Neuronal stem cell (in vitro differentiated cells): ENCODE data around the gene SQSTM1.
A peak's percentile ranks its signal among the peaks of the same experiment; 100 is the strongest.

Experiments used
- DNase-seq: peaks from one replicate; pipeline ENCODE4 v3.0.0-alpha.2; 2013; ENCODE audit warnings: low spot score
- H2AFZ ChIP-seq: one replicate; pipeline ENCODE4 v1.6.1; 2013; ENCODE audit warnings: mild to moderate bottlenecking, low read length, inconsistent platforms
- H2AK5ac ChIP-seq: 2 replicates; pipeline ENCODE4 v1.6.1; 2013; ENCODE audit warnings: low read depth, mild to moderate bottlenecking, inconsistent platforms, low read length, moderate library complexity, mixed read lengths
- H2BK120ac ChIP-seq: 2 replicates; pipeline ENCODE4 v1.6.1; 2013; ENCODE audit warnings: low read depth, mild to moderate bottlenecking, inconsistent platforms, low read length, moderate library complexity, mixed read lengths
- H2BK12ac ChIP-seq: one replicate; pipeline ENCODE4 v1.6.1; 2013; ENCODE audit warnings: low read length, inconsistent platforms
- H2BK15ac ChIP-seq: 2 replicates; pipeline ENCODE4 v1.6.1; 2013; ENCODE audit warnings: mild to moderate bottlenecking, low read length, inconsistent platforms, mixed read lengths
- H2BK5ac ChIP-seq: one replicate; pipeline ENCODE4 v1.6.1; 2013; ENCODE audit warnings: inconsistent platforms, mild to moderate bottlenecking, low read length, moderate library complexity
- H3K14ac ChIP-seq: one replicate; pipeline ENCODE4 v1.6.1; 2013; ENCODE audit warnings: low read length, inconsistent platforms
- H3K18ac ChIP-seq: 2 replicates; pipeline ENCODE4 v1.6.1; 2013; ENCODE audit warnings: low read length, inconsistent platforms
- H3K23ac ChIP-seq: 2 replicates; pipeline ENCODE4 v1.6.1; 2013; ENCODE audit warnings: low read depth, mild to moderate bottlenecking, mixed read lengths, low read length, inconsistent platforms; ENCODE audit not compliant: poor library complexity
- H3K27ac ChIP-seq: replicated peaks from 3 replicates; pipeline ENCODE4 v1.5.1; 2013; ENCODE audit warnings: low read length, inconsistent platforms
- H3K27me3 ChIP-seq, 3 experiments: 2 replicates each; pipeline ENCODE4 v1.6.1; 2013; ENCODE audit warnings: low read length in 3 of 3, mild to moderate bottlenecking in 2 of 3, inconsistent platforms in 1 of 3, low read depth in 1 of 3, mixed read lengths in 1 of 3, moderate library complexity in 1 of 3; ENCODE audit not compliant: control insufficient read depth in 3 of 3, insufficient read depth in 3 of 3
- H3K36me3 ChIP-seq, 2 donors: replicated peaks in 1 of 2; 2 replicates each; pipeline ENCODE4 v1.6.1; 2013; ENCODE audit warnings: low read length in 2 of 2; ENCODE audit not compliant: control insufficient read depth in 2 of 2, insufficient read depth in 2 of 2
- H3K4ac ChIP-seq: 2 replicates; pipeline ENCODE4 v1.6.1; 2013; ENCODE audit warnings: inconsistent platforms, mild to moderate bottlenecking, low read length, moderate library complexity
- H3K4me1 ChIP-seq, 2 donors: 1 replicate in 1 of 2; 2 replicates in 1 of 2; pipeline ENCODE4 v1.6.1; 2013; ENCODE audit warnings: low read length in 2 of 2, low read depth in 1 of 2; ENCODE audit not compliant: control insufficient read depth in 2 of 2, insufficient read depth in 1 of 2
- H3K4me2 ChIP-seq: one replicate; pipeline ENCODE4 v1.6.1; 2013; ENCODE audit warnings: mild to moderate bottlenecking, low read length, inconsistent platforms; ENCODE audit not compliant: insufficient read depth, poor library complexity, severe bottlenecking
- H3K4me3 ChIP-seq, 2 donors: 2 replicates each; pipeline ENCODE4 v1.5.1; 2013; ENCODE audit warnings: low read length in 2 of 2, mild to moderate bottlenecking in 2 of 2, inconsistent platforms in 1 of 2, moderate library complexity in 1 of 2
- H3K79me1 ChIP-seq: one replicate; pipeline ENCODE4 v1.6.1; 2013; ENCODE audit warnings: low read depth, mild to moderate bottlenecking, inconsistent platforms, low read length, moderate library complexity
- H3K9ac ChIP-seq: one replicate; pipeline ENCODE4 v1.6.1; 2013; ENCODE audit warnings: mild to moderate bottlenecking, low read depth, low read length, inconsistent platforms; ENCODE audit not compliant: poor library complexity
- H3K9me3 ChIP-seq, 2 donors: replicated peaks in 1 of 2; 2 replicates each; pipeline versions ENCODE3 to v1.6.1; 2013; ENCODE audit warnings: low read length in 2 of 2, mild to moderate bottlenecking in 2 of 2, inconsistent platforms in 1 of 2, low read depth in 1 of 2, mixed read lengths in 1 of 2, moderate library complexity in 1 of 2; ENCODE audit not compliant: control insufficient read depth in 2 of 2, insufficient read depth in 1 of 2
- H4K8ac ChIP-seq: one replicate; pipeline ENCODE4 v1.6.1; 2013; ENCODE audit warnings: low read depth, mild to moderate bottlenecking, inconsistent platforms, low read length, moderate library complexity
- H4K91ac ChIP-seq: one replicate; pipeline ENCODE4 v1.6.1; 2013; ENCODE audit warnings: low read length, low read depth, mild to moderate bottlenecking, inconsistent platforms; ENCODE audit not compliant: poor library complexity
- WGBS, 2 donors: extraction: QIAGEN DNeasy Blood & Tissue Kit; methylation state at CpG; one replicate each; pipeline ENCODE4 v1.1.7; 2013; ENCODE audit warnings: missing lambda C conversion rate in 2 of 2, mixed read lengths in 1 of 2; ENCODE audit not compliant: insufficient read length in 2 of 2, insufficient replicate concordance in 1 of 2; ENCODE audit errors: extremely low coverage in 2 of 2; 5-methylcytosine and 5-hydroxymethylcytosine counted together

SQSTM1 gene

GRCh38 chr5:179832039-179832745 lies 11.5 kb downstream of the SQSTM1 start:
- Histone ChIP-seq H3K14ac (no peak overlapping the region), H3K79me1 (peaks cover 7% of the 10 kb centered on the region), H4K8ac (no peak overlapping the region), H3K23ac (peak overlapping the region; percentile 87), H2BK120ac (no peak overlapping the region), H3K27me3 (no peaks in the 10 kb centered on the region), H2AFZ (no peak overlapping the region), H3K18ac (no peak overlapping the region), H3K36me3 (peaks cover 47 to 84% of the 10 kb centered on the region in 2 donors), H3K9me3 (peaks cover 10 to 15% of the 10 kb centered on the region in 2 donors), H2BK5ac (no peak overlapping the region), H2AK5ac (peak overlapping the region; percentile 75), H4K91ac (no peak overlapping the region), H3K4me3 (no peak overlapping the region), H3K4me1 (no peaks in the 10 kb centered on the region), H3K4me2 (no peak overlapping the region), H3K4ac (no peak overlapping the region), H2BK15ac (no peak overlapping the region), H2BK12ac (no peak overlapping the region), H3K9ac (peak overlapping the region; percentile 25), H3K27ac (no peak overlapping the region)
- WGBS, 2 donors, result no CpG with 5 or more reads among the region's 20 CpGs
- DNase-seq, result no peak

GRCh38 chr5:179833056-179833708 lies 12.5 kb downstream of the SQSTM1 start:
- H2BK12ac ChIP-seq, result no peak overlapping the region
- H2AK5ac ChIP-seq, result peak overlapping the region; percentile 14
- no CpG with 5 or more reads among the region's 23 CpGs for WGBS, 2 donors
- no peaks in the 10 kb centered on the region for H3K4me1 ChIP-seq
- no peak overlapping the region for H3K4ac ChIP-seq
- no peak overlapping the region for H3K9ac ChIP-seq
- no peak overlapping the region for H3K27ac ChIP-seq
- no peak overlapping the region for H2AFZ ChIP-seq
- H3K4me3 ChIP-seq, result no peak overlapping the region
- H3K27me3 ChIP-seq, result no peaks in the 10 kb centered on the region
- H3K14ac ChIP-seq, result no peak overlapping the region
- peaks cover 10 to 15% of the 10 kb centered on the region in 2 donors for H3K9me3 ChIP-seq
- H2BK15ac ChIP-seq, result no peak overlapping the region
- H3K79me1 ChIP-seq, result peaks cover 9% of the 10 kb centered on the region
- H2BK5ac ChIP-seq, result no peak overlapping the region
- no peak overlapping the region for H3K18ac ChIP-seq
- H4K8ac ChIP-seq, result no peak overlapping the region
- H4K91ac ChIP-seq, result no peak overlapping the region
- H3K23ac ChIP-seq, result peak overlapping the region; percentile 80
- H2BK120ac ChIP-seq, result no peak overlapping the region
- no peak for DNase-seq
- peaks cover 55 to 84% of the 10 kb centered on the region in 2 donors for H3K36me3 ChIP-seq
- peak overlapping the region; percentile 18 for H3K4me2 ChIP-seq

- H2AK5ac ChIP-seq, result no peak overlapping the region
- no peak overlapping the region for H3K18ac ChIP-seq
- H2BK15ac ChIP-seq, result no peak overlapping the region
- H3K4me2 ChIP-seq, result no peak overlapping the region
- no peak overlapping the region for H3K9ac ChIP-seq
- WGBS, 2 donors, result no CpG with 5 or more reads among the region's 3 CpGs
- H4K91ac ChIP-seq, result no peak overlapping the region
- no peak overlapping the region for H2BK12ac ChIP-seq
- H3K23ac ChIP-seq, result peak overlapping the region; percentile 80
- no peak overlapping the region for H4K8ac ChIP-seq
- H3K27me3 ChIP-seq, result no peaks in the 10 kb centered on the region
- H3K36me3 ChIP-seq, result peaks cover 57 to 86% of the 10 kb centered on the region in 2 donors
- no peaks in the 10 kb centered on the region for H3K4me1 ChIP-seq
- H3K4ac ChIP-seq, result no peak overlapping the region
- no peak overlapping the region for H3K27ac ChIP-seq
- H3K79me1 ChIP-seq, result peaks cover 9% of the 10 kb centered on the region
- DNase-seq, result no peak
- no peak overlapping the region for H3K14ac ChIP-seq
- H2BK120ac ChIP-seq, result no peak overlapping the region
- H3K9me3 ChIP-seq, result peaks cover 10 to 14% of the 10 kb centered on the region in 2 donors
- no peak overlapping the region for H2BK5ac ChIP-seq
- H2AFZ ChIP-seq, result no peak overlapping the region
- H3K4me3 ChIP-seq, result no peak overlapping the region
Observed at GRCh38 chr5:179833709-179834070, 13.0 kb downstream of the SQSTM1 start.

GRCh38 chr5:179834120-179834519 lies 13.4 kb downstream of the SQSTM1 start:
- WGBS, 2 donors, result no CpG with 5 or more reads among the region's 8 CpGs
- Histone ChIP-seq H2BK15ac (no peak overlapping the region), H4K91ac (no peak overlapping the region), H3K9me3 (peaks cover 8 to 10% of the 10 kb centered on the region in 2 donors), H3K9ac (no peak overlapping the region), H3K79me1 (peaks cover 9% of the 10 kb centered on the region), H2BK120ac (no peak overlapping the region), H3K27ac (no peak overlapping the region), H4K8ac (no peak overlapping the region), H3K4me1 (no peaks in the 10 kb centered on the region), H3K18ac (no peak overlapping the region), H3K27me3 (no peaks in the 10 kb centered on the region), H3K14ac (no peak overlapping the region), H3K4ac (no peak overlapping the region), H2BK5ac (no peak overlapping the region), H2BK12ac (no peak overlapping the region), H2AK5ac (no peak overlapping the region), H3K4me2 (no peak overlapping the region), H3K4me3 (no peak overlapping the region), H3K36me3 (peaks cover 56 to 84% of the 10 kb centered on the region in 2 donors), H2AFZ (no peak overlapping the region), H3K23ac (no peak overlapping the region)
- no peak for DNase-seq
